OCI-LY7 (cell line): ENCODE measurements around the gene SLC23A1.

Experiments used
- CTCF ChIP-seq: fragments of 200-600 bp; sonication (generic); conservative IDR thresholded peaks from 2 replicates; pipeline ENCODE4 v1.5.1; 2014; ENCODE audit warnings: mild to moderate bottlenecking, antibody characterized with exemption, low read length, moderate library complexity, mixed read lengths
- EZH2phosphoT487 ChIP-seq: fragments of 200-600 bp; sonication (generic); IDR thresholded peaks from 2 replicates; pipeline ENCODE4 v1.6.1; 2018; ENCODE audit warnings: low read depth, borderline replicate concordance, mild to moderate bottlenecking, mixed run types, antibody characterized with exemption, low read length, moderate library complexity, mixed read lengths

DNA sequence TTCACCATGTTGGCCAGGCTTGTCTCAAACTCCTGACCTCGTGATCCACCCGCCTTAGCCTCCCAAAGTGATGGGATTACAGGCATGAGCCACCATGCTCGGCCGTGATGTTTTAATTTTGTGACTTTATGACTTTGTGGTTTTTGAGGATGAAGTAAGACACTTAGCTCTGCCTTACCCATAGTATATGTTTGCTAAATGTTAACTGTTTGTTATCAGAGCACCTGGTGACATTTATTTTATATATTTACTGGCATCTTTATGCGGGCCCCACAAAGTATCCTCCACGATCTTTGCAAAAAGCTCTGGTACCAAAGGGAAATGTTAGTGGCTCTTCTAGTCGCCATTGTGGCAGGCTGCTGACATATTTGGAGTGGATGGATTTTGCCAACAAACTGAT lies 6.7 kb downstream of the SLC23A1 start:
- TF ChIP-seq CTCF, result no peak
- no peak for TF ChIP-seq EZH2phosphoT487
